Glutamatergic neuron (in vitro differentiated cells): Measurements from ENCODE around the gene PAX1. TPM values are rescaled to one million over a fixed set of nuclear protein-coding genes. Genes with fewer than 3 reads are reported as not detected.
A peak's percentile ranks its signal among the peaks of the same experiment; 100 is the strongest.

ENCODE experiments used
- DNase-seq: peaks from one replicate; pipeline ENCODE4 v3.0.0; 2022
- H3K27ac Mint-ChIP-seq: one replicate; pipeline ENCODE4 v1.8.0; 2020; ENCODE audit warnings: mild to moderate bottlenecking, mixed read lengths, inconsistent platforms; ENCODE audit not compliant: unreplicated experiment
- H3K27me3 Mint-ChIP-seq: one replicate; pipeline ENCODE4 v1.8.0; 2020; ENCODE audit warnings: mild to moderate bottlenecking, moderate library complexity, mixed read lengths, inconsistent platforms; ENCODE audit not compliant: unreplicated experiment
- H3K36me3 Mint-ChIP-seq: one replicate; pipeline ENCODE4 v1.8.0; 2020; ENCODE audit warnings: mild to moderate bottlenecking, mixed read lengths, inconsistent platforms; ENCODE audit not compliant: unreplicated experiment
- H3K4me1 Mint-ChIP-seq: one replicate; pipeline ENCODE4 v1.8.0; 2020; ENCODE audit warnings: mild to moderate bottlenecking, low read depth, mixed read lengths, inconsistent platforms; ENCODE audit not compliant: unreplicated experiment
- H3K4me3 Mint-ChIP-seq: one replicate; pipeline ENCODE4 v1.8.0; 2020; ENCODE audit warnings: mild to moderate bottlenecking, mixed read lengths, inconsistent platforms; ENCODE audit not compliant: unreplicated experiment
- H3K9me3 Mint-ChIP-seq: one replicate; pipeline ENCODE4 v1.8.0; 2020; ENCODE audit warnings: mild to moderate bottlenecking, moderate library complexity, mixed read lengths, inconsistent platforms; ENCODE audit not compliant: unreplicated experiment
- CTCF ChIP-seq: fragments of 200-600 bp; sonication (generic); IDR thresholded peaks from one replicate; pipeline ENCODE4 v1.5.0; 2021; ENCODE audit not compliant: partially characterized antibody, unreplicated experiment
- total RNA-seq: library from RNA; stranded (reverse); fragmentation: NEBNext Ultra II Directional; extraction: Animal tissue kit (Norgen Biotek cat#: 25700); gene quantifications from one replicate; pipeline ENCODE4 v1.2.1, GENCODE V29; 2021; ENCODE audit not compliant: unreplicated experiment

The PAX1 gene
- total RNA-seq, 1 donor from 2014 or later = not detected

GRCh38 chr20:21762646-21763045 lies 57.2 kb downstream of the PAX1 start:
- no peak for TF ChIP-seq CTCF
- no peaks in the 10 kb centered on the region for H3K4me1 Mint-ChIP-seq

GRCh38 chr20:21767200-21767738 lies 61.8 kb downstream of the PAX1 start:
- no peak overlapping the region for H3K27ac Mint-ChIP-seq
- H3K9me3 Mint-ChIP-seq = no peaks in the 10 kb centered on the region
- no peaks in the 10 kb centered on the region for H3K4me1 Mint-ChIP-seq
- no peak for DNase-seq
- no peak for TF ChIP-seq CTCF
- H3K27me3 Mint-ChIP-seq = peaks cover 4% of the 10 kb centered on the region
- peak overlapping the region; percentile 72 for H3K4me3 Mint-ChIP-seq
- no peaks in the 10 kb centered on the region for H3K36me3 Mint-ChIP-seq

More at GRCh38 chr20:21762646-21763045, 57.2 kb downstream of the PAX1 start:
- DNase-seq = no peak
- no peak overlapping the region for H3K27ac Mint-ChIP-seq
- peaks cover under 1% of the 10 kb centered on the region for H3K27me3 Mint-ChIP-seq
- H3K36me3 Mint-ChIP-seq = no peaks in the 10 kb centered on the region
- H3K9me3 Mint-ChIP-seq = no peaks in the 10 kb centered on the region
- no peak overlapping the region for H3K4me3 Mint-ChIP-seq

DNA sequence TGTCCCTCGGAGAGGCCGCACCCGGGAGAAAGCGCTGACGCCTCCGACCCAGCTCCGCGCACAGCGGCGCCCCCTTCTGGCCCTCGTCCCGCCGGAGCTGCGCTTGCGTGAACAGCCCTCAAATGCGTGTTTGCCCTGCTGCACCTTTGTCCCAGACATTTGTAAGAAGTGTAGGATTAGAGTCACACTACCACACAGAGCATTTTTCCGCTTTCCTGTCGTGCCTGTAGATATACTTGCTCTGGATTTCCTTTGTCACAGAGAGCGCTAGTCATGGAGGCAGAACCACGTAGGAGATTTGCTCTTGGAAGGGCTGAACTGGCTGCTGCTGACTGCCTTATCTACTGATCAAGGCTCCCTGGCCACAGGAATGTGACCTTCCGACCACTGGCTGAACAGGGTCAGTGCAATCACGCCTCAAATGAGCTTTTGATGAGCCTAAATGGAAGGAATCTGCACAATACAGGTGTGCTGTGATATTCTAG lies 62.3 kb downstream of the PAX1 start:
- peak; percentile 62 for TF ChIP-seq CTCF
- Mint-ChIP-seq H3K36me3 (no peaks in the 10 kb centered on the region), H3K4me3 (peak overlapping the region; percentile 72), H3K4me1 (no peaks in the 10 kb centered on the region), H3K9me3 (no peaks in the 10 kb centered on the region), H3K27ac (no peak overlapping the region), H3K27me3 (peaks cover 4% of the 10 kb centered on the region)
- DNase-seq = peak; percentile 80

Other genes with a start within 250 kb of the PAX1 start
- gene NKX2-2, start 191.6 kb upstream of the PAX1 start, total RNA-seq = 1.2 TPM